H1 (cell line): ENCODE data around the gene IL1RAP. TPM values are rescaled to one million over a fixed set of nuclear protein-coding genes. Genes with fewer than 3 reads are reported as not detected.

Experiments
- BCL11A ChIP-seq, 2 experiments: IDR thresholded peaks; one replicate each; pipeline ENCODE4 v1.6.1; 2011; ENCODE audit warnings: low read depth in 2 of 2, low read length in 2 of 2, mild to moderate bottlenecking in 2 of 2
- BRCA1 ChIP-seq: IDR thresholded peaks from 2 replicates; pipeline ENCODE4 v1.6.1; 2012; ENCODE audit warnings: low read depth, low read length, improper control_type of control experiment
- CTBP2 ChIP-seq: IDR thresholded peaks from 2 replicates; pipeline ENCODE4 v1.7.0; 2011; ENCODE audit warnings: borderline replicate concordance, mild to moderate bottlenecking, moderate library complexity, mixed read lengths, low read length; ENCODE audit not compliant: insufficient read depth, insufficient read length
- EP300 ChIP-seq, 2 experiments: IDR thresholded peaks; 1 replicate in 1 of 2; 2 replicates in 1 of 2; pipeline ENCODE4 v1.6.1; 2011 to 2012; ENCODE audit warnings: low read depth in 2 of 2, low read length in 2 of 2, mild to moderate bottlenecking in 2 of 2, borderline replicate concordance in 1 of 2, inconsistent platforms in 1 of 2, moderate library complexity in 1 of 2
- FOSL1 ChIP-seq: IDR thresholded peaks from 2 replicates; pipeline ENCODE4 v1.6.1; 2011; ENCODE audit warnings: mild to moderate bottlenecking, low read depth, low read length, moderate library complexity; ENCODE audit not compliant: insufficient read depth
- HDAC2 ChIP-seq, 2 experiments: fragments of 300-600 bp in 1 of 2; sonication (generic) in 1 of 2; IDR thresholded peaks; 2 replicates each; pipeline ENCODE4 v1.6.1; 2011 to 2012; ENCODE audit warnings: low read depth in 2 of 2, low read length in 2 of 2, mild to moderate bottlenecking in 2 of 2, moderate library complexity in 2 of 2, borderline replicate concordance in 1 of 2, inconsistent platforms in 1 of 2
- KDM4A ChIP-seq: IDR thresholded peaks from one replicate; pipeline ENCODE4 v1.7.1; 2012; ENCODE audit warnings: low read depth, mild to moderate bottlenecking, moderate library complexity, low read length, inconsistent platforms; ENCODE audit not compliant: severe bottlenecking
- MAFK ChIP-seq: IDR thresholded peaks from 2 replicates; pipeline ENCODE4 v1.6.1; 2012; ENCODE audit warnings: low read depth, mild to moderate bottlenecking, improper control_type of control experiment, low read length
- NANOG ChIP-seq: IDR thresholded peaks from 2 replicates; pipeline ENCODE4 v1.6.1; 2011; ENCODE audit warnings: low read length, low read depth, mild to moderate bottlenecking, inconsistent platforms; ENCODE audit not compliant: insufficient read depth, poor library complexity, severe bottlenecking
- RAD21 ChIP-seq, 2 experiments: IDR thresholded peaks in 1 of 2; conservative IDR thresholded peaks in 1 of 2; 2 replicates each; pipeline ENCODE4 v1.6.1; 2011; ENCODE audit warnings: low read depth in 2 of 2, low read length in 2 of 2, improper control_type of control experiment in 1 of 2, inconsistent platforms in 1 of 2, mild to moderate bottlenecking in 1 of 2, moderate library complexity in 1 of 2
- SIX5 ChIP-seq: IDR thresholded peaks from 2 replicates; pipeline ENCODE4 v1.6.1; 2011; ENCODE audit warnings: mild to moderate bottlenecking, low read depth, low read length
- TAF7 ChIP-seq: optimal IDR thresholded peaks from 2 replicates; pipeline ENCODE3; 2011; ENCODE audit warnings: low read depth, mild to moderate bottlenecking, inconsistent platforms, low read length, moderate library complexity, borderline replicate concordance
- polyA plus RNA-seq, 7 experiments: library from polyadenylated mRNA; depleted of rRNA in 3 of 7; stranded (reverse) in 5 of 7; unstranded in 2 of 7; fragments of >200 nt in 5 of 7; fragments of 200-250 nt in 2 of 7; gene quantifications; 1 replicate in 5 of 7; 2 replicates in 1 of 7; 4 replicates in 1 of 7; pipeline versions ENCODE4 v1.2.1 to v1.2.3, GENCODE V29; 2011 to 2013; ENCODE audit warnings: missing spikeins in 2 of 7, mixed read lengths in 2 of 7
- total RNA-seq: library from RNA; stranded (reverse); fragmentation: NEBNext Ultra II Directional; extraction: Animal tissue kit (Norgen Biotek cat#: 25700); gene quantifications from 2 replicates; pipeline ENCODE4 v1.2.1, GENCODE V29; 2021
- TF ChIP-seq, protein P1 (sequence below): IDR thresholded peaks from 2 replicates; pipeline ENCODE4 v1.6.1; 2012; ENCODE audit warnings: low read length, inconsistent platforms
- TF ChIP-seq, protein P2 (sequence below), 3 experiments: IDR thresholded peaks; 1 replicate in 2 of 3; 2 replicates in 1 of 3; pipeline versions ENCODE4 v1.5.1 to v1.6.1; 2011; ENCODE audit warnings: low read length in 3 of 3, mild to moderate bottlenecking in 3 of 3, inconsistent platforms in 2 of 3, low read depth in 1 of 3, moderate library complexity in 1 of 3; ENCODE audit not compliant: insufficient read depth in 1 of 3; ENCODE audit errors: control extremely low read depth in 1 of 3
- TF ChIP-seq, protein P3 (sequence below): IDR thresholded peaks from 2 replicates; pipeline ENCODE4 v1.6.1; 2012; ENCODE audit warnings: inconsistent platforms

The IL1RAP gene
- total and polyA plus RNA-seq, 2 of the 8 experiments (the other 6 are each of a cell fraction or from before 2014, with no cell fraction given): 2.4 to 3.9 TPM

DNA sequence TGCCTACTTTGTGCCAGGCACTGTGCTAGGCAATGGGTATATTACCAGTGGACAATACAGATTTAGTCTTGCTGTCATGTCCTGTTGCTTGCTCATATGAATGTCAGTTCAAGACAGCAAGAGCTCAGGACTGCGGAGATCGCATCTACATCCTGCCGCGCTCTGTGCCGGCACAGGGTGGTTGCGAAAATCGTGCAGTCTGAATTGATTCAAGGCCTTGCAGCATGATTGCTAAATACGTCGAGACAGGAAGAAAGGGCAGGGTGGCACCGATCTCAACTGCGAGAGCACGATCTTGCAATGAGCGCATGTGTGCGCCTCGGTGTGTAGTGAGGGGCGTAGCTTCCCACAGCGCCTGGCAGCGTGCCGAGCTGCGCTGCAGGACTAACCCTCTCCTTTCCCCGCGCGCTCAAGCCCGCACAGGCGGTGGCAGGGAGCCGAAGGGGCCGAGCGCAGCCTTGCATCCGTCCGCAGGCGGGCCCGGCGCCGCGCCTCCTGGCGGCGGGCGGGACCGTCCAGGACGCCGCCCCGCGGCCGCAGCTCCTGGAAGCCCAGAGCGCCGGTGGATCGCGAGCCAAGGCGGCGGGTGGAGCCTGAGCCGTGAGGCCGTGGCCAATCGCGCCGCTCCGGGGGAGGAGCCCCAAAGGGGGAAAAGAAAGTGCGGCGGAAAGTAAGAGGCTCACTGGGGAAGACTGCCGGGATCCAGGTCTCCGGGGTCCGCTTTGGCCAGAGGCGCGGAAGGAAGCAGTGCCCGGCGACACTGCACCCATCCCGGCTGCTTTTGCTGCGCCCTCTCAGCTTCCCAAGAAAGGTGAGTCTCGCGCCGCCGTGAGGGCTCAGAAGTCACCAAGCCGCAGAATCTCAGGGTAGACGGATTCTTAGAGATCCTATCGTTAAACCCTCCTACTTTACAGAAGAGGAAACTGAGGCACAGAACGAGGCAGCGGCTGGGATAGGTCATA, at the start of gene IL1RAP (continued):
- no peak for TF ChIP-seq FOSL1
- TF ChIP-seq, protein P1, sequence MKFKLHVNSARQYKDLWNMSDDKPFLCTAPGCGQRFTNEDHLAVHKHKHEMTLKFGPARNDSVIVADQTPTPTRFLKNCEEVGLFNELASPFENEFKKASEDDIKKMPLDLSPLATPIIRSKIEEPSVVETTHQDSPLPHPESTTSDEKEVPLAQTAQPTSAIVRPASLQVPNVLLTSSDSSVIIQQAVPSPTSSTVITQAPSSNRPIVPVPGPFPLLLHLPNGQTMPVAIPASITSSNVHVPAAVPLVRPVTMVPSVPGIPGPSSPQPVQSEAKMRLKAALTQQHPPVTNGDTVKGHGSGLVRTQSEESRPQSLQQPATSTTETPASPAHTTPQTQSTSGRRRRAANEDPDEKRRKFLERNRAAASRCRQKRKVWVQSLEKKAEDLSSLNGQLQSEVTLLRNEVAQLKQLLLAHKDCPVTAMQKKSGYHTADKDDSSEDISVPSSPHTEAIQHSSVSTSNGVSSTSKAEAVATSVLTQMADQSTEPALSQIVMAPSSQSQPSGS: no peak
- TF ChIP-seq CTBP2: peak; percentile 58
- TF ChIP-seq, protein P2, sequence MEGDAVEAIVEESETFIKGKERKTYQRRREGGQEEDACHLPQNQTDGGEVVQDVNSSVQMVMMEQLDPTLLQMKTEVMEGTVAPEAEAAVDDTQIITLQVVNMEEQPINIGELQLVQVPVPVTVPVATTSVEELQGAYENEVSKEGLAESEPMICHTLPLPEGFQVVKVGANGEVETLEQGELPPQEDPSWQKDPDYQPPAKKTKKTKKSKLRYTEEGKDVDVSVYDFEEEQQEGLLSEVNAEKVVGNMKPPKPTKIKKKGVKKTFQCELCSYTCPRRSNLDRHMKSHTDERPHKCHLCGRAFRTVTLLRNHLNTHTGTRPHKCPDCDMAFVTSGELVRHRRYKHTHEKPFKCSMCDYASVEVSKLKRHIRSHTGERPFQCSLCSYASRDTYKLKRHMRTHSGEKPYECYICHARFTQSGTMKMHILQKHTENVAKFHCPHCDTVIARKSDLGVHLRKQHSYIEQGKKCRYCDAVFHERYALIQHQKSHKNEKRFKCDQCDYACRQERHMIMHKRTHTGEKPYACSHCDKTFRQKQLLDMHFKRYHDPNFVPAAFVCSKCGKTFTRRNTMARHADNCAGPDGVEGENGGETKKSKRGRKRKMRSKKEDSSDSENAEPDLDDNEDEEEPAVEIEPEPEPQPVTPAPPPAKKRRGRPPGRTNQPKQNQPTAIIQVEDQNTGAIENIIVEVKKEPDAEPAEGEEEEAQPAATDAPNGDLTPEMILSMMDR (IDR thresholded peaks at IDR 0.05; ENCODE audit: control extremely low read depth in 1 of 3, insufficient read depth in 1 of 3, low read depth in 1 of 3, low read length in 3 of 3): peak; percentile 66 to 94 (median 67)
- peak; percentile 29 to 63; a peak in 3 of 4 replicates for TF ChIP-seq RAD21 (IDR thresholded peaks at IDR 0.05 in 1 of 2, conservative IDR thresholded peaks at IDR 0.05 in 1 of 2; ENCODE audit: low read depth in 2 of 2, low read length in 2 of 2)
- TF ChIP-seq MAFK: no peak; the same call in 1 of the 2 replicates
- TF ChIP-seq NANOG: no peak
- TF ChIP-seq, protein P3, sequence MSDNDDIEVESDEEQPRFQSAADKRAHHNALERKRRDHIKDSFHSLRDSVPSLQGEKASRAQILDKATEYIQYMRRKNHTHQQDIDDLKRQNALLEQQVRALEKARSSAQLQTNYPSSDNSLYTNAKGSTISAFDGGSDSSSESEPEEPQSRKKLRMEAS: peak; percentile 86; the same call in 1 of the 2 replicates
- peak; percentile 42 for TF ChIP-seq TAF7
- peak; percentile 2 to 39; a peak in 1 of 4 replicates for TF ChIP-seq HDAC2 (IDR thresholded peaks at IDR 0.05; ENCODE audit: borderline replicate concordance in 1 of 2, low read depth in 2 of 2, low read length in 2 of 2)
- TF ChIP-seq EP300 (IDR thresholded peaks at IDR 0.05; ENCODE audit: borderline replicate concordance in 1 of 2, low read depth in 2 of 2, low read length in 2 of 2): no peak
- no peak for TF ChIP-seq SIX5
- TF ChIP-seq BRCA1: no peak
- peak; percentile 83 for TF ChIP-seq KDM4A
- TF ChIP-seq BCL11A (IDR thresholded peaks at IDR 0.05; ENCODE audit: low read depth in 2 of 2, low read length in 2 of 2): no peak
